ENCODE results near the gene GAB2.

DNA sequence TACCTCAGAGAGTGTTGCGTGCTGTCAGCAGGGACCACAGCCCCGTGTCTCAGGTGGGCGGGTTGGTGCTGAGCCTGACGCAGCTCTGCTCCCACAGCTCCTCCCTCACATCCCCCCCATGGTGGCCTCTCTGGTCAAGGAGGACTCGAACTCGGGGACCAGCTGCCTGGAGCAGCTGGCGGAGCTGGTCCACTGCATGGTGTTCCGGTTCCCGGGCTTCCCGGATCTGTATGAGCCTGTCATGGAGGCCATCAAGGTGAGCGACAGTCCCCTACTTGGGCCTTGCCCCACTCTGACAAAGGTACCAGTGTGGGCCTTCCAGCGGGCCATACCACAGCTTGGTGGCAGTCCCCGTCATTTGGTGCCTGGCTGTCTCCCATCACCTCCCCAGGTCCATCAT, 217.1 kb downstream of the GAB2 start:
- TF ChIP-seq, protein P1, sequence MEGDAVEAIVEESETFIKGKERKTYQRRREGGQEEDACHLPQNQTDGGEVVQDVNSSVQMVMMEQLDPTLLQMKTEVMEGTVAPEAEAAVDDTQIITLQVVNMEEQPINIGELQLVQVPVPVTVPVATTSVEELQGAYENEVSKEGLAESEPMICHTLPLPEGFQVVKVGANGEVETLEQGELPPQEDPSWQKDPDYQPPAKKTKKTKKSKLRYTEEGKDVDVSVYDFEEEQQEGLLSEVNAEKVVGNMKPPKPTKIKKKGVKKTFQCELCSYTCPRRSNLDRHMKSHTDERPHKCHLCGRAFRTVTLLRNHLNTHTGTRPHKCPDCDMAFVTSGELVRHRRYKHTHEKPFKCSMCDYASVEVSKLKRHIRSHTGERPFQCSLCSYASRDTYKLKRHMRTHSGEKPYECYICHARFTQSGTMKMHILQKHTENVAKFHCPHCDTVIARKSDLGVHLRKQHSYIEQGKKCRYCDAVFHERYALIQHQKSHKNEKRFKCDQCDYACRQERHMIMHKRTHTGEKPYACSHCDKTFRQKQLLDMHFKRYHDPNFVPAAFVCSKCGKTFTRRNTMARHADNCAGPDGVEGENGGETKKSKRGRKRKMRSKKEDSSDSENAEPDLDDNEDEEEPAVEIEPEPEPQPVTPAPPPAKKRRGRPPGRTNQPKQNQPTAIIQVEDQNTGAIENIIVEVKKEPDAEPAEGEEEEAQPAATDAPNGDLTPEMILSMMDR (IDR thresholded peaks at IDR 0.05) = no peak
- no peak for TF ChIP-seq EZH2 (IDR thresholded peaks at IDR 0.05; ENCODE audit: borderline replicate concordance, insufficient read depth, low read depth, low read length, poor library complexity, severe bottlenecking)
